C4-2B (cell line): ENCODE data around the gene SPG7.
"Not testable (repeated sequence)": the region's sequence is repeated elsewhere in the genome, so short reads cannot be mapped to it uniquely, and the experiment has no call there.

Experiments used
- CTCF ChIP-seq: fragments of 450-650 bp; conservative IDR thresholded peaks from 2 replicates; pipeline ENCODE4 v1.5.1; 2017; ENCODE audit warnings: mild to moderate bottlenecking
- ZFX ChIP-seq: fragments of 450-650 bp; IDR thresholded peaks from 2 replicates; pipeline ENCODE4 v1.6.1; 2017

- not testable (repeated sequence) for TF ChIP-seq CTCF, ZFX
Observed at GRCh38 chr16:89570983-89571598, 62.9 kb downstream of the SPG7 start.
